ENCODE measurements around the gene ZBTB42.

DNA sequence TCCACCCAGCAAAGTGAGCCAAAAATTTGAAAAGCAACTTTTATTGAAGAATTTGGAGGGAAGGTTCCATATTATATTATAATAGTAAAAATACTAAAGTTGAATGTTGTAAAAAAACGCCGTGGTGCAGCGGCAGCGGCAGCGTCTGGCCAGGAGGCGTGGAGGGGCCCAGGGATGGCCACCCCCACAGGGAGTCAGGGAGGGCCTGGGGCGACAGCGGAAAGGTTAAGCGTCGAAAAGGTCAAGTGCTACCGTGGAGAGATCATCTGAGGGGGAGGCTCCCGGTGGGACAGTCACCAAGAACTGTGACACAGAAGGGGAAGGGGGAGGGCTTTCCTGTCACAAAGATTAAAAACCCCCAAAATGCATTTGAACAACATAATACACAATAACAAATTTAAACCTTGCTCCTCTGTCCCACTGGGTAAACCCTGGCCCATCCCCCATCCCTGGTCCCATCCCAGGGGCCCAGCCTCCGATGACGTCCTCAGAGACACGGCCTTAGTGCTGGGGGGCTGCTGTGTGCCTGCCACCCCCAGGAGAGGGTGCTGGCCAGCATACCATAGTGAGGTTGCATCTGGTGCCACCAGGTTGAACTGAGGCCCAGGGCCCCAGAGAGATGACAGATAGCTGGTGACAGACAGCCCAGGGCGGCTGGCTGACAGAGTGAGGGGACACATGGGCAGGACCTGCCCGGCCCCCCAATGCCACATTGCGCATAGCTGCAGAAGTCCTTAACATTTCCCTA is 31.4 kb upstream of the ZBTB42 start:
- TF ChIP-seq ESRRA (CRISPR knock-in tag; IDR thresholded peaks at IDR 0.05; ENCODE audit: borderline replicate concordance) (no peak), CTCF (IDR thresholded peaks at IDR 0.05) (no peak), IRF2 (CRISPR knock-in tag; IDR thresholded peaks at IDR 0.05; ENCODE audit: borderline replicate concordance, low read depth) (no peak), SP1 (CRISPR knock-in tag; conservative IDR thresholded peaks at IDR 0.05) (no peak)

Measured in WTC11 (cell line).